Activated CD4-positive, alpha-beta T cell treated with anti-CD3 and anti-CD28 coated beads for 36 hours (primary cell): Measurements from ENCODE around the gene TRAPPC3L. TPM values are rescaled to one million over a fixed set of nuclear protein-coding genes. Genes with fewer than 3 reads are reported as not detected.

Source experiments
- ATAC-seq: fragments of 200-7000 bp; cut with Tn5 transposase; one replicate; pipeline ENCODE4 v1.10.0; 2021; ENCODE audit warnings: mild to moderate bottlenecking, moderate library complexity
- CTCF ChIA-PET: fragments of 350-600 bp; sonication (Branson Sonifier 250); formaldehyde crosslinking; loops from one replicate; lab custom pipeline; 2021; ENCODE audit warnings: antibody characterized with exemption; lab: Charles Lee
- POLR2A ChIA-PET: fragments of 350-600 bp; sonication (Branson Sonifier 250); formaldehyde crosslinking; loops from one replicate; lab custom pipeline; 2021; ENCODE audit warnings: antibody characterized with exemption, inconsistent platforms; lab: Charles Lee
- DNase-seq: peaks from one replicate; pipeline ENCODE4 v3.0.0-alpha.2; 2020
- H3K27ac Mint-ChIP-seq: one replicate; pipeline ENCODE4 v1.8.0; 2021; ENCODE audit warnings: mixed read lengths
- H3K27me3 Mint-ChIP-seq: one replicate; pipeline ENCODE4 v1.8.0; 2021; ENCODE audit warnings: mixed read lengths
- H3K36me3 Mint-ChIP-seq: one replicate; pipeline ENCODE4 v1.8.0; 2021; ENCODE audit warnings: low read depth, mixed read lengths
- H3K4me1 Mint-ChIP-seq: one replicate; pipeline ENCODE4 v1.8.0; 2021; ENCODE audit warnings: mixed read lengths
- H3K4me3 Mint-ChIP-seq: one replicate; pipeline ENCODE4 v1.8.0; 2021; ENCODE audit warnings: mild to moderate bottlenecking, moderate library complexity, mixed read lengths
- H3K9me3 Mint-ChIP-seq: one replicate; pipeline ENCODE4 v1.8.0; 2021; ENCODE audit warnings: low read depth, mixed read lengths
- intact Hi-C, 2 experiments: fragments of 100-400 bp; cut with DNase I in 1 of 2; cut with micrococcal nuclease in 1 of 2; formaldehyde crosslinking; loops; one replicate each; pipeline versions ENCODE4 v1.14.2 to v1.15.1; 2022 to 2024; cut with DNase I, micrococcal nuclease
- total RNA-seq, 2 experiments: library from RNA; stranded (reverse); gene quantifications; one replicate each; pipeline ENCODE4 v1.2.3, GENCODE V29; 2021

Gene TRAPPC3L
- total RNA-seq, 2 experiments from 2014 or later = not detected

- Mint-ChIP-seq H3K36me3 (no peaks in the 10 kb centered on the region), H3K27ac (no peak overlapping the region), H3K27me3 (peaks cover 2% of the 10 kb centered on the region), H3K4me1 (no peaks in the 10 kb centered on the region), H3K4me3 (no peak overlapping the region), H3K9me3 (no peaks in the 10 kb centered on the region)
- no peak for DNase-seq
- intact Hi-C loops = no loop called here
- CTCF ChIA-PET = interaction anchor here (0.5 to 0.7 kb wide), 2 partner anchors 188 to 1214 kb away, joined by 3 read pairs; no protein-coding TSS in a partner anchor
- POLR2A ChIA-PET = no interaction called here
- ATAC-seq = no peak
Measured at GRCh38 chr6:116492331-116493067, 53.0 kb downstream of the TRAPPC3L start.

- peaks cover 3% of the 10 kb centered on the region for H3K27me3 Mint-ChIP-seq
- no peak overlapping the region for H3K4me3 Mint-ChIP-seq
- CTCF ChIA-PET = no interaction called here
- H3K36me3 Mint-ChIP-seq = no peaks in the 10 kb centered on the region
- intact Hi-C loops = no loop called here
- no peak for DNase-seq
- H3K4me1 Mint-ChIP-seq = no peaks in the 10 kb centered on the region
- no peak overlapping the region for H3K27ac Mint-ChIP-seq
- ATAC-seq = no peak
- H3K9me3 Mint-ChIP-seq = no peaks in the 10 kb centered on the region
- POLR2A ChIA-PET = no interaction called here
Measured at GRCh38 chr6:116491610-116492330, 53.7 kb downstream of the TRAPPC3L start.

- ChIA-PET POLR2A (no interaction called here), CTCF (interaction anchor here (0.7 kb wide), 1 partner anchor 235 kb away, joined by 3 read pairs; no protein-coding TSS in a partner anchor)
- no peaks in the 10 kb centered on the region for H3K4me1 Mint-ChIP-seq
- H3K27me3 Mint-ChIP-seq = peaks cover 16% of the 10 kb centered on the region
- no peak for ATAC-seq
- intact Hi-C loops = no loop called here
- DNase-seq = no peak
- H3K4me3 Mint-ChIP-seq = no peak overlapping the region
- no peaks in the 10 kb centered on the region for H3K9me3 Mint-ChIP-seq
- H3K27ac Mint-ChIP-seq = no peak overlapping the region
- H3K36me3 Mint-ChIP-seq = no peaks in the 10 kb centered on the region
Measured at GRCh38 chr6:116485559-116486184, 59.8 kb downstream of the TRAPPC3L start.

GRCh38 chr6:116483616-116484015 is 61.9 kb downstream of the TRAPPC3L start:
- H3K27me3 Mint-ChIP-seq = peaks cover 16% of the 10 kb centered on the region
- H3K9me3 Mint-ChIP-seq = no peaks in the 10 kb centered on the region
- ChIA-PET POLR2A (no interaction called here), CTCF (no interaction called here)
- no peak overlapping the region for H3K27ac Mint-ChIP-seq
- ATAC-seq (no peak), DNase-seq (no peak)
- H3K36me3 Mint-ChIP-seq = no peaks in the 10 kb centered on the region
- intact Hi-C loops = no loop called here
- H3K4me1 Mint-ChIP-seq = no peaks in the 10 kb centered on the region
- H3K4me3 Mint-ChIP-seq = no peak overlapping the region

- no peak overlapping the region for H3K27ac Mint-ChIP-seq
- no peaks in the 10 kb centered on the region for H3K36me3 Mint-ChIP-seq
- POLR2A ChIA-PET = no interaction called here
- intact Hi-C loops = no loop called here
- no peak for ATAC-seq
- H3K4me1 Mint-ChIP-seq = no peaks in the 10 kb centered on the region
- no peak overlapping the region for H3K4me3 Mint-ChIP-seq
- no peaks in the 10 kb centered on the region for H3K9me3 Mint-ChIP-seq
- CTCF ChIA-PET = no interaction called here
- peaks cover 16% of the 10 kb centered on the region for H3K27me3 Mint-ChIP-seq
- DNase-seq = no peak
Measured at GRCh38 chr6:116482780-116483179, 62.7 kb downstream of the TRAPPC3L start.

- DNase-seq (peak; percentile 50), ATAC-seq (peak; percentile 95)
- peaks cover 18% of the 10 kb centered on the region for H3K4me1 Mint-ChIP-seq
- ChIA-PET POLR2A (no interaction called here), CTCF (interaction anchor here (1.0 kb wide), 1 partner anchor 276 kb away, joined by 3 read pairs; no protein-coding TSS in a partner anchor)
- intact Hi-C loops = no loop called here
- no peaks in the 10 kb centered on the region for H3K36me3 Mint-ChIP-seq
- peaks cover 2% of the 10 kb centered on the region for H3K27me3 Mint-ChIP-seq
- H3K4me3 Mint-ChIP-seq = no peak overlapping the region
- H3K27ac Mint-ChIP-seq = no peak overlapping the region
- no peaks in the 10 kb centered on the region for H3K9me3 Mint-ChIP-seq
Measured at GRCh38 chr6:116476002-116476678, 69.3 kb downstream of the TRAPPC3L start.

- Mint-ChIP-seq H3K4me1 (peaks cover 18% of the 10 kb centered on the region), H3K4me3 (no peak overlapping the region), H3K36me3 (no peaks in the 10 kb centered on the region), H3K27ac (no peak overlapping the region), H3K9me3 (no peaks in the 10 kb centered on the region), H3K27me3 (peaks cover 2% of the 10 kb centered on the region)
- ATAC-seq = no peak
- intact Hi-C loops = no loop called here
- DNase-seq = no peak
- ChIA-PET POLR2A (no interaction called here), CTCF (interaction anchor here (0.7 kb wide), 1 partner anchor 187 kb away, joined by 3 read pairs; no protein-coding TSS in a partner anchor)
Measured at GRCh38 chr6:116475141-116475540, 70.3 kb downstream of the TRAPPC3L start.

GRCh38 chr6:116472706-116473105 is 72.8 kb downstream of the TRAPPC3L start:
- DNase-seq (no peak), ATAC-seq (no peak)
- intact Hi-C loops = no loop called here
- no peaks in the 10 kb centered on the region for H3K36me3 Mint-ChIP-seq
- no peak overlapping the region for H3K4me3 Mint-ChIP-seq
- H3K27me3 Mint-ChIP-seq = no peaks in the 10 kb centered on the region
- H3K4me1 Mint-ChIP-seq = peaks cover 18% of the 10 kb centered on the region
- ChIA-PET CTCF (interaction anchor here (1.2 kb wide), 1 partner anchor 59 kb away, joined by 3 read pairs; no protein-coding TSS in a partner anchor), POLR2A (no interaction called here)
- no peaks in the 10 kb centered on the region for H3K9me3 Mint-ChIP-seq
- no peak overlapping the region for H3K27ac Mint-ChIP-seq

- ATAC-seq (no peak), DNase-seq (no peak)
- H3K4me1 Mint-ChIP-seq = peaks cover 18% of the 10 kb centered on the region
- H3K27ac Mint-ChIP-seq = no peak overlapping the region
- H3K9me3 Mint-ChIP-seq = no peaks in the 10 kb centered on the region
- CTCF ChIA-PET = interaction anchor here (1.1 kb wide), 1 partner anchor 184 kb away, joined by 4 read pairs; no protein-coding TSS in a partner anchor
- POLR2A ChIA-PET = no interaction called here
- H3K27me3 Mint-ChIP-seq = no peaks in the 10 kb centered on the region
- H3K4me3 Mint-ChIP-seq = no peak overlapping the region
- intact Hi-C loops = no loop called here
- no peaks in the 10 kb centered on the region for H3K36me3 Mint-ChIP-seq
Measured at GRCh38 chr6:116471531-116471930, 74.0 kb downstream of the TRAPPC3L start.

GRCh38 chr6:116468293-116468692 is 77.2 kb downstream of the TRAPPC3L start:
- ATAC-seq (no peak), DNase-seq (no peak)
- ChIA-PET POLR2A (no interaction called here), CTCF (no interaction called here)
- Mint-ChIP-seq H3K9me3 (no peaks in the 10 kb centered on the region), H3K27ac (no peak overlapping the region), H3K4me3 (no peak overlapping the region), H3K4me1 (peaks cover 16% of the 10 kb centered on the region), H3K36me3 (no peaks in the 10 kb centered on the region), H3K27me3 (peaks cover 8% of the 10 kb centered on the region)
- intact Hi-C loops = no loop called here

GRCh38 chr6:116467514-116467913 is 78.0 kb downstream of the TRAPPC3L start:
- Mint-ChIP-seq H3K27ac (no peak overlapping the region), H3K9me3 (no peaks in the 10 kb centered on the region), H3K36me3 (no peaks in the 10 kb centered on the region), H3K4me3 (no peak overlapping the region), H3K27me3 (peaks cover 12% of the 10 kb centered on the region), H3K4me1 (peaks cover 21% of the 10 kb centered on the region)
- ChIA-PET CTCF (no interaction called here), POLR2A (no interaction called here)
- intact Hi-C loops = no loop called here
- DNase-seq (no peak), ATAC-seq (no peak)
